Activated T-helper 1 cell treated with anti-CD3 and anti-CD28 coated beads, Interleukin-12 subunit alpha, Interleukin-12 subunit beta, Interleukin-2, Interleukin-4 antibody, amounts not matched to agents 30 ng/mL and 10 ng/mL and 1 ng/mL, durations not matched to agents 14 hours and 24 hours and 36 hours (primary cell): ENCODE measurements around the gene PSD2. TPM values are rescaled to one million over a fixed set of nuclear protein-coding genes. Genes with fewer than 3 reads are reported as not detected.

Experiments used
- DNase-seq: peaks from one replicate; pipeline ENCODE4 v3.0.0; 2021; ENCODE audit warnings: low spot score
- H3K27ac Mint-ChIP-seq: one replicate; pipeline ENCODE4 v1.8.0; 2021; ENCODE audit warnings: mild to moderate bottlenecking, mixed read lengths
- H3K27me3 Mint-ChIP-seq: one replicate; pipeline ENCODE4 v1.8.0; 2022; ENCODE audit warnings: mild to moderate bottlenecking, moderate library complexity, mixed read lengths; ENCODE audit not compliant: insufficient read depth
- H3K36me3 Mint-ChIP-seq: one replicate; pipeline ENCODE4 v1.8.0; 2021; ENCODE audit warnings: low read depth, mixed read lengths
- H3K4me1 Mint-ChIP-seq: one replicate; pipeline ENCODE4 v1.8.0; 2021; ENCODE audit warnings: low read depth, mixed read lengths
- H3K4me3 Mint-ChIP-seq: one replicate; pipeline ENCODE4 v1.8.0; 2021; ENCODE audit warnings: mild to moderate bottlenecking, moderate library complexity, mixed read lengths
- H3K9me3 Mint-ChIP-seq: one replicate; pipeline ENCODE4 v1.8.0; 2021; ENCODE audit warnings: mixed read lengths
- intact Hi-C: fragments of 100-400 bp; cut with micrococcal nuclease; formaldehyde crosslinking; loops from one replicate; pipeline ENCODE4 v1.15.1; 2024
- total RNA-seq: library from RNA; stranded (reverse); gene quantifications from 2 replicates; pipeline ENCODE4 v1.2.3, GENCODE V29; 2022

The PSD2 gene
- total RNA-seq, 1 donor from 2014 or later, result not detected

DNA sequence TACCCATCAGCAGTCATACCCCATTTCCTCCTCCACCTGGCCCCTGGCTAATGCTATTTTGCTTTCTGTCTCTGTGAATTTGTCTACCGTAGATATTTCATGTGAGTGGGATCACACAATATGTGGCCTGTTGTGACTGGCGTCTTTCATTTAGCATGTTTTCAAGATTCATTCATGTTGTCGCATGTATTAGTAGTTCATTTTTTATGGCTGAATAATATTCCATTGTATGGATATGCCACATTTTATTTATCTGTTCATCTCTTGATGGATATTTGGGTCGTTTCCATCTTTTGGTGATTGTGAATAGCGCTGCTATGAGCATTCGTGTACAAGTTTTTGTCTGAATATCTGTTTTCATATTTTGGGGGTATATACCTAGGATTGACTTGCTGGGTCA lies 33.9 kb downstream of the PSD2 start:
- no peak overlapping the region for H3K4me3 Mint-ChIP-seq
- no peak overlapping the region for H3K27ac Mint-ChIP-seq
- H3K4me1 Mint-ChIP-seq, result no peaks in the 10 kb centered on the region
- no peaks in the 10 kb centered on the region for H3K9me3 Mint-ChIP-seq
- H3K36me3 Mint-ChIP-seq, result no peaks in the 10 kb centered on the region
- no peak for DNase-seq
- peaks cover 17% of the 10 kb centered on the region for H3K27me3 Mint-ChIP-seq
- intact Hi-C loops, result no loop called here

DNA sequence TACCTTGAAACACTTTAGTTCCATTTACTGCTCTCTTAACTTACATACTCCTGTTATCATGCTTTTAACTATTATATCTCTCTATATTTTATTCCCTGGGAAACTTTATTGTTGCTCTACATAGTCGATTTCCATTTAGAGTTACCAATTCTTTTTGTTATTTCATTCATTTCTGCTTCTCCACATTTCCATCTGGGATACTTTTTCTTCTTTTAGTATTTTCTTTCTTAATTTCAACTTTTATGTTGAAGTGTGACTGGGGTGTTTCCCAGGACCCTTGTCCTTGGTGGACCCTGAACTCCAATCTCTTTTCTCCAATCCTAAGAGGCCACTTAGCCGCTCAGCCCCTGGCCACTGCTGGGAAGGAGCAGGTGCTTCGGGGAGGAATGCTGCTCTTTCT lies 36.0 kb downstream of the PSD2 start:
- intact Hi-C loops, result no loop called here
- Mint-ChIP-seq H3K27me3 (peaks cover 17% of the 10 kb centered on the region), H3K9me3 (no peaks in the 10 kb centered on the region), H3K4me3 (no peak overlapping the region), H3K4me1 (no peaks in the 10 kb centered on the region), H3K36me3 (no peaks in the 10 kb centered on the region), H3K27ac (no peak overlapping the region)
- DNase-seq, result no peak

DNA sequence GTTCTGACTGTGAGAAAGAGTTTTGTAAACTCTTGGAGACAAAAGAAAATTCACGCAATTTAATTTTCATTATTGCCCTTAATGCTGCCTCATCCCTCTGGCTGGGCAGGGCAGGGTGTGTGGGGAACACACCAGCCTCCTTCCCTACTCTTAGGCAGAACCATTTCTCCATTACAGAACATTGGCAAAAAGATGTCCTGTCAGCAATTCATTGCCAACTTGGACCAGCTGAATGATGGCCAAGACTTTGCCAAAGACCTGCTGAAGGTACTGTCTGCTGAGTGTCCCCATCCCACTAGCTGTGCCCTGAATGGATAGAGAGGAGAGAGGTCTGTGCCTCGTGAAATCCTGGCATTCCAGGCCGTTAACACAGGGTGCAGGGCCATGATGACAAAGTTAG lies 37.9 kb downstream of the PSD2 start:
- Mint-ChIP-seq H3K27ac (no peak overlapping the region), H3K9me3 (no peaks in the 10 kb centered on the region), H3K4me3 (no peak overlapping the region), H3K4me1 (no peaks in the 10 kb centered on the region), H3K27me3 (peaks cover 17% of the 10 kb centered on the region), H3K36me3 (no peaks in the 10 kb centered on the region)
- no peak for DNase-seq
- intact Hi-C loops, result no loop called here

DNA sequence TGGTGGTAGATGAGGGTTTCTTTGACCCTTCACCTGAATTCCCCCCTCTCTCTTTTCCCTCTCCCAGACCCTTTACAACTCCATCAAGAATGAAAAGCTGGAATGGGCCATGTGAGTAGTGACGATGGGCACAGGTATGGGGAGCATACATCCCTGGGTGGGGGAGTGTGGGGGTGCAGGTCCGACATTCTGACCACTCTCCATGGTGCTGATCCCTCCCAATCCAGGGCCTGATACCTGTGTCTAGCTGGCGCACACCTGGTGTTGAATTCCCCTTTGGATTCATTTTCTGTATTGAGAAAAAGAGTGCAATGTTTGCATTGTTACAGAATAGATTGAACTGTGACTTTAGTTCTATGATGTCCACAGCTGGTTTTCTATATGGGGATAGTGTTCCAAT lies 40.0 kb downstream of the PSD2 start:
- Mint-ChIP-seq H3K4me1 (no peaks in the 10 kb centered on the region), H3K36me3 (no peaks in the 10 kb centered on the region), H3K9me3 (no peaks in the 10 kb centered on the region), H3K27me3 (peaks cover 14% of the 10 kb centered on the region), H3K27ac (no peak overlapping the region), H3K4me3 (no peak overlapping the region)
- intact Hi-C loops, result no loop called here
- DNase-seq, result no peak

DNA sequence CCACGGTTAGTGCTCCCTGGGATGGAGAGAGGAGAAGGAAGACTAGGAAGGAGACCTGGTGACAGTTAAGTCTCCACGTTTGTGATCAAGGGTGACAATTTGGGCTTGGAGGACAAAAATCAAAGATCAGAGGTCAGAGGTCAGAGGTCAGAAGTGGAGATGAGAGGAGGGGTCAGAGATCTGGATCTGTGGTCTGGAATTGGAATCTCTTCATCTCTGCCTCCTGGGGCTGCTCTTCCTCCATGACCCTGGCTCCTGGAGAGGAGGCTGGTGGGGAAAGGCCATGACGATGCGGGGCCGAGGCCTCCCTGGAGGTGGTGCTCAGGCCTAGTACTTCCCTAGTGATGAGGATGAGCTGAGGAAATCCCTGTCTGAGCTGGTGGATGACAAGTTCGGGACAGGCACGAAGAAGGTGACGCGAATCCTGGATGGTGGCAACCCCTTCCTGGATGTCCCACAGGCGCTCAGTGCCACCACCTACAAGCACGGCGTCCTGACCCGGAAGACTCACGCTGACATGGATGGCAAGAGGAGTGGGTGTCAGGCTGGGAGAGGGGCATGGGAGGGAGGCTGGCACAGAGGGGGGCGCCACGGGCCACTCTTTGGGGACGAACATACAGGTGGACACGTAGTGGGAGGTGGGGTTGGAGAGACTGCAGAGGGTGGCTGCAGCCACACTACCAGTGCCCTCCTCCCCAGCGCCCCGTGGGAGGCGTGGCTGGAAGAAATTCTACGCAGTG lies 41.0 kb downstream of the PSD2 start:
- H3K27ac Mint-ChIP-seq, result no peak overlapping the region
- no peaks in the 10 kb centered on the region for H3K4me1 Mint-ChIP-seq
- H3K27me3 Mint-ChIP-seq, result peaks cover 12% of the 10 kb centered on the region
- intact Hi-C loops, result no loop called here
- H3K36me3 Mint-ChIP-seq, result no peaks in the 10 kb centered on the region
- no peak overlapping the region for H3K4me3 Mint-ChIP-seq
- H3K9me3 Mint-ChIP-seq, result no peaks in the 10 kb centered on the region
- DNase-seq, result no peak

DNA sequence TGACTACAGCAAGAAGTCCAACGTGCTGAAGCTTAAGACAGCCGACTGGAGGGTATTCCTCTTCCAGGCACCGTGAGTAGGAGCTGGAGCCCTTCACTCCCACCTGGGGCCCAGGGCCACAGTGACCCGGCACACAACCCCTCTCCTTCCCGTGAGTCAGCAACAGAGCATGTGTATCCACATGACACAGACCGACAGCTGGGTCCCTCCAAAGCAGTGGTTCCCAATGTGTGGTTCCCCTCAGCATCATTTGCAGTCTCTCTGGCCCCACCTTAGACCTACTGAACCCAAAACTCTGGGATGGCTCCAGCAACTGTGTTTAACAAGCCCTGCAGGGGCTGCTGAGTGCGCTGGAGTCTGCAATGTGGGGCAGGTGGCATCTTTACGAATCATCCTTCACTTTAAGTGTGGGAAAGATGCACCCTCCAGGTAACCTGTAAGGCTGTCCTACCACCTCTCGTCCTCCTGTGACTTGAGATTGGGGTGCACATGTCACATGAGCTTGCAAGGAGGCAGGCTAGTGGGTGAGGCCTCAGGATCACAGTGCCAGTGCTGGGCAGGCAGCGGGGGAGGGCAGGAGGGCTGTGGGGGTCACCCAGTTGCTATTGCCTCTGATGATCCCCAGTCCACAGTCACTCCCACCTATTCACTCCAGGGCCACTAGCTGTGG lies 42.2 kb downstream of the PSD2 start:
- DNase-seq, result no peak
- H3K36me3 Mint-ChIP-seq, result no peaks in the 10 kb centered on the region
- H3K9me3 Mint-ChIP-seq, result no peaks in the 10 kb centered on the region
- intact Hi-C loops, result no loop called here
- H3K4me3 Mint-ChIP-seq, result no peak overlapping the region
- peaks cover 9% of the 10 kb centered on the region for H3K27me3 Mint-ChIP-seq
- no peak overlapping the region for H3K27ac Mint-ChIP-seq
- no peaks in the 10 kb centered on the region for H3K4me1 Mint-ChIP-seq

DNA sequence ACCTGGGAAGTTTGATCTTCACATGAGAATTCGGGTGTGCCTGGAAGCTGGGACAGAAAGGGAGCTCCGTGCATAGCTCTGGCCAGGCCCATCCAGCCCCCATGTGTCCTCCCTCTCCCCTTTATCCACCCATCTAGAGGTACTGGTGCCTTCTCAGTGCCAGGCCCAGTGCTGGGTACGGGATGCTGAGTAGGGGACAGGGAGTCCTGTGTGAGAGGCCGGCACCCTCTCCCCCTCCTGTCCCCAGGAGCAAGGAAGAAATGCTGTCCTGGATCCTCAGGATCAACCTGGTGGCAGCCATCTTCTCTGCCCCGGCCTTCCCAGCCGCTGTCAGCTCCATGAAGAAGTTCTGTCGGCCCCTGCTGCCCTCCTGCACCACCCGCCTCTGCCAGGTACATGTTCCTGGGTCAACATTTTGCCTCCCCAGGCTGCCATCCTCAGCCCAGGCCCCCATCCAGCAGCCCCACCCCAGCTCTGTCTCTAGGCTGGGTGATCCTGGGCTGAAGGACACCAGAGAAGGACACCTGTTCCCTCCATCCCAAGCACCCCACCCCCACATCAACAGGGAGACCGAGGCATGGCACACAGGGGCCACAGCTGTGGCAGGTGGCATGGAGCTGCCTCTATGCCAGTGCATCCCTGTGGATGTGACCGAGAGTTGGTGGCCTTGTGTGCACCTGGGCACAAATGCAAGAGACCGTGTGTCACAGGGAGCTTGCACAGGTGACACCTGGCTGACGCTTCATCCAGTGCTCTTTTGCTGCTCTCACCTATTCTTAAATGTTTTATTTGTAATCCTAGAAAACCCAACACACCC lies 43.0 kb downstream of the PSD2 start:
- no peak for DNase-seq
- Mint-ChIP-seq H3K27me3 (peaks cover 13% of the 10 kb centered on the region), H3K27ac (no peak overlapping the region), H3K4me3 (no peak overlapping the region), H3K36me3 (no peaks in the 10 kb centered on the region), H3K9me3 (no peaks in the 10 kb centered on the region), H3K4me1 (no peaks in the 10 kb centered on the region)
- intact Hi-C loops, result no loop called here

DNA sequence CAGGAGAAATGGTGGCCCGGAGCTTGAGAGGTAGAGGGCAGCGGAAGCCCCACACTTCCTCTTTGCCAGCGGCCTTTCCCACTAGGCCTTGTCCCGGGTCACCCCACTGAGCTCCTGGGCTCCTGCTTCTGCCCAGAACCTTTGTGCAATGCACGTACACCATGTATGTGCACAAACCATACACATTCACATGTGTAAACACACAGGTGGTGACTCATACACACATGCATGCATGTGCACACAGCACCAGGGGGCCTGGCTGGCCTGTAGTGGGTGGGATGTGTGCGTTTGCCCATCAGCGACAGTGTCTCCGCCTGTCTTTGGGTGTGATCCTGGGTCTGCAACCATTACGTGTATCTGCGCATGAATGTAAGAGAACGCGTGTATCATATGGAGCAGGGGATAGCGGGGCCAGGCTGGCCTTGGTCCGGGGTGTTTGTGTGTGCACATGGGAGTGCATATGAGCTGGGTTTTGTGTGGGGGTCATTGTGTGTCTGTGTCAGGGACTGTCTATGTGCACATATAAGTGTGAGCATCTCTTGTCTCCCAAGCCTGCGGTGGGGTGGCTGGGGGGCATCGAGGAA lies 43.7 kb downstream of the PSD2 start:
- Mint-ChIP-seq H3K27me3 (peaks cover 13% of the 10 kb centered on the region), H3K9me3 (no peaks in the 10 kb centered on the region), H3K36me3 (no peaks in the 10 kb centered on the region), H3K27ac (no peak overlapping the region), H3K4me3 (no peak overlapping the region), H3K4me1 (peaks cover under 1% of the 10 kb centered on the region)
- DNase-seq, result no peak
- intact Hi-C loops, result no loop called here

DNA sequence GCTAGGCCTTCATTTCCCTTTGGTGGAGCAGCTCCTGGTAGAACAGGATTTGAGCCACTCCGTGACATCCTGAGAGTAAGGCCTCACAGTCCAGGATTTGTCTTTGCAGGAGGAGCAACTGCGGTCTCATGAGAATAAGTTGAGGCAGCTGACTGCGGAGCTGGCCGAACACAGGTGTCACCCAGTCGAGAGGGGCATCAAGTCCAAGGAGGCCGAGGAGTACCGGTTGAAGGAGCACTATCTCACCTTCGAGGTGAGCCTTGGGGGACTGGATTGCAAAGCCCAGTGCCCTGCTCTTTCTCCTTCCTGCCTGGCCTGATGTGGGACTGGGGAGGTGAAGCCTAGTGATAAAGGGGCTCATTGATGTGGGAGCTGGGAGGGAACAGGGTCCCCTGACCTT lies 44.3 kb downstream of the PSD2 start:
- intact Hi-C loops, result loop anchor here (10.0 kb wide), 1 partner anchor 315 kb away; no protein-coding TSS in a partner anchor
- DNase-seq, result no peak
- no peak overlapping the region for H3K27ac Mint-ChIP-seq
- H3K4me1 Mint-ChIP-seq, result peaks cover 4% of the 10 kb centered on the region
- no peak overlapping the region for H3K4me3 Mint-ChIP-seq
- H3K36me3 Mint-ChIP-seq, result no peaks in the 10 kb centered on the region
- no peaks in the 10 kb centered on the region for H3K9me3 Mint-ChIP-seq
- H3K27me3 Mint-ChIP-seq, result peaks cover 18% of the 10 kb centered on the region

DNA sequence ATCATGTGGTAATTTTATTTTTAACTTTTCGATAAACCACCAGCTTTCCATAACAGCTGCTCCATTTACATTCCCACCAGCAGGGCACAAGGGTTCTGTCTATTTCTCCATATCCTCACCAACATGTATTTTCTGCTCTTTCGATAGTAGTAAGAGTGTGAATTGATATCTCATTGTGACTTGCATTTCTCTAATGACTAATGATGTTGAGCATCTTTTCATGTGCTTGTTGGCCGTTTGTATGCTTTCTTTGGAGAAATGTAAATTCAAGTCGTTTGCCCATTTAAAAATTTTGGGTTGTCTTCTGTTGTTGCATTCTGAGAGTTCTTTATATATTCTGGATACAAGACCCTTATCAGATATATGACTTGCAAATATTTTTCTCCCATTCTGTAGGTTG lies 45.9 kb downstream of the PSD2 start:
- Mint-ChIP-seq H3K27ac (no peak overlapping the region), H3K4me3 (no peak overlapping the region), H3K4me1 (peaks cover 4% of the 10 kb centered on the region), H3K9me3 (no peaks in the 10 kb centered on the region), H3K27me3 (peaks cover 33% of the 10 kb centered on the region), H3K36me3 (no peaks in the 10 kb centered on the region)
- intact Hi-C loops, result loop anchor here (10.0 kb wide), 1 partner anchor 313 kb away; no protein-coding TSS in a partner anchor
- DNase-seq, result no peak

DNA sequence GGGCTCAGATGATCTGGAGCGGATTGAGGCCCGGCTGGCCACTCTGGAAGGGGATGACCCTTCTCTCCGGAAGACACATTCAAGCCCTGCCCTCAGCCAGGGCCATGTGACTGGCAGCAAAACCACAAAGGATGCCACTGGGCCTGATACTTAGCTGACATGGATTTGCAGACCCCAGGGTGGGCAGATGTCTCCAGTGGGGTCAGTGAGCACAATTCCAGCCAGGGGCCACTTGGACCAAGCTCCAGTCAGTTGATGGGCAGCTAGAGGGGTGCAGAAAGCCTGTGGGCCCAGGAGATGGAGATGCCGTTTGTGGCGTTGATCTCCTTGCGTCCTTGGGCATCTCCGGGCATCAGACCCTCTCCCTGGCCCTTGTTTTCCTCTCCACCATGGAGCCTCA lies 46.7 kb downstream of the PSD2 start:
- intact Hi-C loops, result loop anchor here (10.0 kb wide), 1 partner anchor 312 kb away; no protein-coding TSS in a partner anchor
- peaks cover 34% of the 10 kb centered on the region for H3K27me3 Mint-ChIP-seq
- no peak for DNase-seq
- no peaks in the 10 kb centered on the region for H3K36me3 Mint-ChIP-seq
- no peaks in the 10 kb centered on the region for H3K9me3 Mint-ChIP-seq
- H3K27ac Mint-ChIP-seq, result no peak overlapping the region
- no peak overlapping the region for H3K4me3 Mint-ChIP-seq
- peaks cover 4% of the 10 kb centered on the region for H3K4me1 Mint-ChIP-seq

DNA sequence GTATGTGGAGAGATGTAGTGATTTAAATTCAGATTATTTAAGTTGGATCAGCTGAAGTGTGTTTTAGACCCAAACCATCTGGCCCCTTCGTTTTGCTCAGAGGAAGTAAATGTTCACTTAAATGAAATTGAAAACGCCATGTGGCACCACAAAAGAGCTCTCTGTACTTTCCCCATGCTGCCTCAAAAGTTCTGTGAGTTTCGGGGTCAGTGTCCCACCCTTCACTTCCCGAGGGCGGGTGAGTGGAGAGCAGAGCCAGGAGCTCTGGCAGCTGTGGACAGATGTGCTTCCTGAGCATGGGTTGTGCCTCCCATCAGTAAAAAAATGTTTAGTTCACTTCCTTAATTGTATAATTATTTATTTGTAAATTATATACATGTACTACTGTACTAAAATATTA lies 48.4 kb downstream of the PSD2 start:
- Mint-ChIP-seq H3K27me3 (peaks cover 38% of the 10 kb centered on the region), H3K4me3 (no peak overlapping the region), H3K9me3 (no peaks in the 10 kb centered on the region)

More for the DNA sequence above, 48.4 kb downstream of the PSD2 start:
- H3K27ac Mint-ChIP-seq, result no peak overlapping the region
- no peak for DNase-seq
- intact Hi-C loops, result loop anchor here (1.0 to 10.0 kb wide), 3 partner anchors 57 to 311 kb away; no protein-coding TSS in a partner anchor
- H3K4me1 Mint-ChIP-seq, result peaks cover 7% of the 10 kb centered on the region
- H3K36me3 Mint-ChIP-seq, result no peaks in the 10 kb centered on the region
